Prostate gland (tissue), 2 donors: ENCODE results near the gene STS.

Experiments used
- POLR2A ChIP-seq: fragments of 450-650 bp; IDR thresholded peaks from one replicate; pipeline ENCODE4 v1.6.1; 2016; ENCODE audit warnings: antibody characterized with exemption, mild to moderate bottlenecking
- POLR2AphosphoS5 ChIP-seq: sonication (generic); formaldehyde crosslinking; IDR thresholded peaks from one replicate; pipeline ENCODE4 v1.6.1; 2017; ENCODE audit warnings: antibody characterized with exemption
- TF ChIP-seq, protein P1 (sequence below), 4 experiments: fragments of 200-600 bp in 2 of 4; fragments of 450-650 bp in 2 of 4; sonication (generic) in 2 of 4; IDR thresholded peaks; 1 replicate in 3 of 4; 2 replicates in 1 of 4; pipeline ENCODE4 v1.5.1; 2016 to 2019; ENCODE audit warnings: antibody characterized with exemption in 4 of 4, mild to moderate bottlenecking in 2 of 4, moderate library complexity in 2 of 4

DNA sequence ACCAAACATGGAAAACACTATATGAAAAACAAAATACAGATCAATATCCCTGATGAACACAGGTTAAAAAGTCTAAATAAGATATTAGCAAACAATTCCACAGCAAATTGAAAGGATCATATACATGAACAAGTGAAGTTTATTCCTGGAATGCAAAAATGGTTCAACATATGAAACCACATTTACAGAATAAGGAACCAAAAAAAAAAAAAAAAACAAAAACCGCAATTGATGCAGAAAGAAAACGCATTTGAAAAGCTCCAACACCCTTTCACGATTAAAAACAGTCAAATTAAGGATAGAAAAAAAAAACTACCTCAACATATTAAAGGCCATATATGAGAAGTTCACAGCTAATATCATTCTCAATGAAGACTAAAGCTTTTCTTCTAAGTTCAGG is 45.4 kb upstream of the STS start:
- TF ChIP-seq, protein P1, sequence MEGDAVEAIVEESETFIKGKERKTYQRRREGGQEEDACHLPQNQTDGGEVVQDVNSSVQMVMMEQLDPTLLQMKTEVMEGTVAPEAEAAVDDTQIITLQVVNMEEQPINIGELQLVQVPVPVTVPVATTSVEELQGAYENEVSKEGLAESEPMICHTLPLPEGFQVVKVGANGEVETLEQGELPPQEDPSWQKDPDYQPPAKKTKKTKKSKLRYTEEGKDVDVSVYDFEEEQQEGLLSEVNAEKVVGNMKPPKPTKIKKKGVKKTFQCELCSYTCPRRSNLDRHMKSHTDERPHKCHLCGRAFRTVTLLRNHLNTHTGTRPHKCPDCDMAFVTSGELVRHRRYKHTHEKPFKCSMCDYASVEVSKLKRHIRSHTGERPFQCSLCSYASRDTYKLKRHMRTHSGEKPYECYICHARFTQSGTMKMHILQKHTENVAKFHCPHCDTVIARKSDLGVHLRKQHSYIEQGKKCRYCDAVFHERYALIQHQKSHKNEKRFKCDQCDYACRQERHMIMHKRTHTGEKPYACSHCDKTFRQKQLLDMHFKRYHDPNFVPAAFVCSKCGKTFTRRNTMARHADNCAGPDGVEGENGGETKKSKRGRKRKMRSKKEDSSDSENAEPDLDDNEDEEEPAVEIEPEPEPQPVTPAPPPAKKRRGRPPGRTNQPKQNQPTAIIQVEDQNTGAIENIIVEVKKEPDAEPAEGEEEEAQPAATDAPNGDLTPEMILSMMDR (IDR thresholded peaks at IDR 0.05) = no peak
- TF ChIP-seq POLR2AphosphoS5 = no peak
- no peak for TF ChIP-seq POLR2A
